ENCODE results near the gene CDH22. TPM values are rescaled to one million over a fixed set of nuclear protein-coding genes. Genes with fewer than 3 reads are reported as not detected.

The CDH22 gene
- total RNA-seq, 1 experiment from 2014 or later: not detected

DNA sequence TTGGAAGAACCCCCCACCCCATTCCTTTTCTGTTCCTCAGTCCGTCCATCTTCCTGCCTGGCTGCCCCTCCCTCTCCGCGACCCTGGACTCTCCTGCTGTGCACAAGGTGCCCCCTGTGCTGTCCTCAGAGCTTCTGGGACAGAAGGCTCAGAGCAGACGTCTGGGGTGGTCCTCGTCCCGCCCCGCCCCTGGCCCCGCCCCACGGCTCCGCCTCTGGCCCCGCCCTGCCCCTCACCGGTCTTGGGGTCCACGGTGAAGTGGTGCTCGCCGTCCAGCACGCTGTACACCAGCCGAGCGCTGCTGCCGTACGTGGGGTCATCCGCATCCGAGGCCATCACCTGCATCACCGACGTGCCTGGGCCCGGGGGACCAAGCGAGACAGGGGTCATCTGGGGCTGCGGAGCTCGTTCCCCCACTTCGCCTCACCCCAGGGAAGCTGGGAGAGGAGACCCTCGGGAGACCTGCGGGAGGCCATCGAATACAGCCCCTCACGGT lies 81.0 kb downstream of the CDH22 start:
- no peak for DNase-seq (ENCODE audit: unreplicated experiment)
- intact Hi-C loops (cut with micrococcal nuclease): no loop called here
- Mint-ChIP-seq H3K36me3 (ENCODE audit: insufficient read depth, unreplicated experiment) (no peaks in the 10 kb centered on the region), H3K27ac (ENCODE audit: low read depth, unreplicated experiment) (no peak overlapping the region), H3K4me1 (ENCODE audit: insufficient read depth, unreplicated experiment) (peaks cover 11% of the 10 kb centered on the region), H3K4me3 (ENCODE audit: unreplicated experiment) (no peak overlapping the region), H3K27me3 (ENCODE audit: insufficient read depth, unreplicated experiment) (peaks cover 35% of the 10 kb centered on the region), H3K9me3 (ENCODE audit: unreplicated experiment) (no peaks in the 10 kb centered on the region)
- TF ChIP-seq, protein P1, sequence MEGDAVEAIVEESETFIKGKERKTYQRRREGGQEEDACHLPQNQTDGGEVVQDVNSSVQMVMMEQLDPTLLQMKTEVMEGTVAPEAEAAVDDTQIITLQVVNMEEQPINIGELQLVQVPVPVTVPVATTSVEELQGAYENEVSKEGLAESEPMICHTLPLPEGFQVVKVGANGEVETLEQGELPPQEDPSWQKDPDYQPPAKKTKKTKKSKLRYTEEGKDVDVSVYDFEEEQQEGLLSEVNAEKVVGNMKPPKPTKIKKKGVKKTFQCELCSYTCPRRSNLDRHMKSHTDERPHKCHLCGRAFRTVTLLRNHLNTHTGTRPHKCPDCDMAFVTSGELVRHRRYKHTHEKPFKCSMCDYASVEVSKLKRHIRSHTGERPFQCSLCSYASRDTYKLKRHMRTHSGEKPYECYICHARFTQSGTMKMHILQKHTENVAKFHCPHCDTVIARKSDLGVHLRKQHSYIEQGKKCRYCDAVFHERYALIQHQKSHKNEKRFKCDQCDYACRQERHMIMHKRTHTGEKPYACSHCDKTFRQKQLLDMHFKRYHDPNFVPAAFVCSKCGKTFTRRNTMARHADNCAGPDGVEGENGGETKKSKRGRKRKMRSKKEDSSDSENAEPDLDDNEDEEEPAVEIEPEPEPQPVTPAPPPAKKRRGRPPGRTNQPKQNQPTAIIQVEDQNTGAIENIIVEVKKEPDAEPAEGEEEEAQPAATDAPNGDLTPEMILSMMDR (IDR thresholded peaks at IDR 0.05; ENCODE audit: unreplicated experiment): no peak
- BruUV-seq (replicated peaks): no TSS peak
- ChIA-PET CTCF (interaction anchor here (0.8 kb wide), 1 partner anchor 58 kb away, joined by 3 read pairs; no protein-coding TSS in a partner anchor), POLR2A (interaction anchor here (1.0 kb wide), 1 partner anchor 125 kb away, joined by 4 read pairs; no protein-coding TSS in a partner anchor)

DNA sequence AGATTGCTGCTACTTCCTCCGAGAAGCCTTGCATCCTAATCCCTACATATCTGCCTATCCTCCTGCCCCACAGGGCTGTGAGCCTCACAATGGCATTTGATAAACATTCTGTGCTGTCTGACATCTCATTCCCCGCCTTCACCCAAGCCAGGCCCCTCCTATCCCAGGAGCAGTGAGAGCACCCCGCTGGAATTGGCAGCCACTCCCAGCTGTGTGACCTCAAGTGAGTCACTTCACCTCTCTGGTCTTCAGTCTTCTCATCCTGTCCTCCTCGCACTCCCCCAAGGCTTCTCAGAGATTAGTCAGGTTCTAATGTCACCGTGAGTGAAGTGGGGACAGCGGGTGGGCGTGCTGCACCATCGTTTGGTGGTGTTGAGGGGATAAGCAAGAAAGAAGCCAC lies 81.7 kb downstream of the CDH22 start:
- TF ChIP-seq, protein P1 (IDR thresholded peaks at IDR 0.05; ENCODE audit: unreplicated experiment): no peak
- POLR2A ChIA-PET: interaction anchor here (1.0 kb wide), 1 partner anchor 124 kb away, joined by 4 read pairs; no protein-coding TSS in a partner anchor
- BruUV-seq (replicated peaks): no TSS peak
- CTCF ChIA-PET: no interaction called here
- Mint-ChIP-seq H3K36me3 (ENCODE audit: insufficient read depth, unreplicated experiment) (no peaks in the 10 kb centered on the region), H3K4me3 (ENCODE audit: unreplicated experiment) (no peak overlapping the region), H3K27ac (ENCODE audit: low read depth, unreplicated experiment) (no peak overlapping the region), H3K9me3 (ENCODE audit: unreplicated experiment) (no peaks in the 10 kb centered on the region), H3K4me1 (ENCODE audit: insufficient read depth, unreplicated experiment) (peaks cover 11% of the 10 kb centered on the region), H3K27me3 (ENCODE audit: insufficient read depth, unreplicated experiment) (peaks cover 28% of the 10 kb centered on the region)
- intact Hi-C loops (cut with micrococcal nuclease): no loop called here
- DNase-seq (ENCODE audit: unreplicated experiment): no peak

DNA sequence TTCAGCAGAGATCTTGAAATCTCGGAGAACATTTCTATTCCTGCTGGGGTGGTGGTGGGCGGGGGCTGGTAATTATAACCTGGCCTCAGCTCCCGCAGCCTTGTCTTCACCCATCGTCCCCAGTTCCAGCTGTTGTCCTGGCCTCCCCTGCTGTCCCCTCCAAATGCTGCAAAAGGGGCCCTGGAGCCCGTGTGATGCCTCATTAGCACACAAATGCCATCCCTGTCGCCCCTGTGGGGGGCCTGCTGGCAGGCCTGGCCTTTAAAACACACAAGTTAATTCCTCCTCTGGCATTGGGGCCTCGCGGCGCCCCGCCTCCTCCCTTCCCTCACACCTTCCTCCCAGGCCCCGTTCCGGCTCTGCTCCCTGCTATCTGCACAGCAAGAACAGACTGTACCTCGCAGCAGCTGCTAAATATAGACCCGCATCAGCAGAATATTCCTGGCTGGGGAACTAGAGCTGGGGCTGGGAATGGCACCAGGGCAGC lies 85.7 kb downstream of the CDH22 start:
- H3K36me3 Mint-ChIP-seq (ENCODE audit: insufficient read depth, unreplicated experiment): no peaks in the 10 kb centered on the region
- H3K27me3 Mint-ChIP-seq (ENCODE audit: insufficient read depth, unreplicated experiment): peaks cover 28% of the 10 kb centered on the region
- H3K4me3 Mint-ChIP-seq (ENCODE audit: unreplicated experiment): no peak overlapping the region
- intact Hi-C loops (cut with micrococcal nuclease): no loop called here
- BruUV-seq (replicated peaks): no TSS peak
- POLR2A ChIA-PET: interaction anchor here (0.8 to 1.2 kb wide), 2 partner anchors 16 to 90 kb away, joined by 3 read pairs; no protein-coding TSS in a partner anchor
- CTCF ChIA-PET: interaction anchor here (0.6 to 0.9 kb wide), 2 partner anchors 104 to 757 kb away, joined by 3 read pairs; no protein-coding TSS in a partner anchor
- H3K4me1 Mint-ChIP-seq (ENCODE audit: insufficient read depth, unreplicated experiment): peaks cover 11% of the 10 kb centered on the region
- TF ChIP-seq, protein P1 (IDR thresholded peaks at IDR 0.05; ENCODE audit: unreplicated experiment): no peak
- DNase-seq (ENCODE audit: unreplicated experiment): no peak
- H3K27ac Mint-ChIP-seq (ENCODE audit: low read depth, unreplicated experiment): no peak overlapping the region
- H3K9me3 Mint-ChIP-seq (ENCODE audit: unreplicated experiment): no peaks in the 10 kb centered on the region

DNA sequence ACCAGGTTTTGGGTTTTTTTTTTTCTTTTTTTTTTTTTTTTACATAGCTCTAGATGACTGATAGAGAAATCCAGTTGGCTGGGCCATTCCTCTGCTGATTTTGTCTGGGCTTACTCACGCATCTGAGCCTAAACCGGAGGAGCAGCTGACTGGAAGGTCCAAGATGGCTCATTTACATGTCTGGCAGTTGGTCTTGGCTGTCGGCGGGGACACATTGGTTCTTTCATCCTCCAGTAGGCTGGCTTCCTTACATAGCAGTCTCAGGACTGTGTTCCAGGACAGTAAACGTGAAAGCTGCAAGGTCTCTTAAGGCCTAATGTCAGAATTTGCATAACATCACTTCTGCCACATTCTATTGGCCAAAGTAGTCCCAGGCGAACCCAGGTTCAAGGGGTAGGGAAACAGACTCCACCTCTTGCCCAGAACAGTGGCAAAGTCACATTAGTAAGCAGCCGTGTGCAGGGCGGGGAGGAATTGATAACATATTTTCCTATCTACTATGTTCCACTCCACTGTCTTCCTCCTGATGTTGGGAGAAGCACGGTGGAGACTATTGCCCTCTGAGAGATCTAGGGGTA lies 87.0 kb downstream of the CDH22 start:
- no peak overlapping the region for H3K27ac Mint-ChIP-seq (ENCODE audit: low read depth, unreplicated experiment)
- no peak for DNase-seq (ENCODE audit: unreplicated experiment)
- peaks cover 11% of the 10 kb centered on the region for H3K4me1 Mint-ChIP-seq (ENCODE audit: insufficient read depth, unreplicated experiment)
- H3K36me3 Mint-ChIP-seq (ENCODE audit: insufficient read depth, unreplicated experiment): no peaks in the 10 kb centered on the region
- H3K27me3 Mint-ChIP-seq (ENCODE audit: insufficient read depth, unreplicated experiment): peaks cover 23% of the 10 kb centered on the region
- CTCF ChIA-PET: interaction anchor here (0.6 to 0.9 kb wide), 3 partner anchors 46 to 178 kb away, joined by 3 read pairs; no protein-coding TSS in a partner anchor
- POLR2A ChIA-PET: interaction anchor here (0.5 to 1.2 kb wide), 2 partner anchors 89 to 1313 kb away, joined by 3 read pairs; no protein-coding TSS in a partner anchor
- no TSS peak for BruUV-seq (replicated peaks)
- H3K4me3 Mint-ChIP-seq (ENCODE audit: unreplicated experiment): no peak overlapping the region
- TF ChIP-seq, protein P1 (IDR thresholded peaks at IDR 0.05; ENCODE audit: unreplicated experiment): no peak
- no peaks in the 10 kb centered on the region for H3K9me3 Mint-ChIP-seq (ENCODE audit: unreplicated experiment)
- intact Hi-C loops (cut with micrococcal nuclease): no loop called here
